ENCODE measurements around the gene EDDM3A.

- no peak for TF ChIP-seq CTCF (IDR thresholded peaks at IDR 0.05)
- TF ChIP-seq POLR2AphosphoS5 (IDR thresholded peaks at IDR 0.05), result no peak
- TF ChIP-seq POLR2A (IDR thresholded peaks at IDR 0.05), result no peak
- no peak for TF ChIP-seq EP300 (IDR thresholded peaks at IDR 0.05)
Measured at GRCh38 chr14:20754308-20754707, 8.6 kb downstream of the EDDM3A start.

Measured in stomach (tissue), 4 donors.